ENCODE measurements around the gene ZNF444.

The ZNF444 gene

GRCh38 chr19:56123266-56123891, 17.7 kb upstream of the ZNF444 start:
- DNase-seq (ENCODE audit: low spot score), result no peak

- no peak for DNase-seq (ENCODE audit: low spot score)
Measured at GRCh38 chr19:56124578-56124977, 16.5 kb upstream of the ZNF444 start.

- DNase-seq (ENCODE audit: low spot score), result no peak
Measured at GRCh38 chr19:56125806-56126590, 15.1 kb upstream of the ZNF444 start.

- DNase-seq (ENCODE audit: low spot score), result no peak
Measured at GRCh38 chr19:56126983-56127780, 13.9 kb upstream of the ZNF444 start.

- DNase-seq (ENCODE audit: low spot score), result no peak
Measured at GRCh38 chr19:56130006-56130405, 11.1 kb upstream of the ZNF444 start.

- no peak for DNase-seq (ENCODE audit: low spot score)
Measured at GRCh38 chr19:56131651-56132050, 9.4 kb upstream of the ZNF444 start.

- no peak for DNase-seq (ENCODE audit: low spot score)
Measured at GRCh38 chr19:56132316-56132822, 8.7 kb upstream of the ZNF444 start.

GRCh38 chr19:56133858-56134653, 7.0 kb upstream of the ZNF444 start:
- DNase-seq (ENCODE audit: low spot score), result no peak

- no peak for DNase-seq (ENCODE audit: low spot score)
Measured at GRCh38 chr19:56134654-56134921, 6.5 kb upstream of the ZNF444 start.

GRCh38 chr19:56136362-56136761, 4.7 kb upstream of the ZNF444 start:
- DNase-seq (ENCODE audit: low spot score), result no peak

GRCh38 chr19:56137405-56137804, 3.7 kb upstream of the ZNF444 start:
- DNase-seq (ENCODE audit: low spot score), result no peak

- DNase-seq (ENCODE audit: low spot score), result no peak
Measured at GRCh38 chr19:56138069-56138468, 3.0 kb upstream of the ZNF444 start.

GRCh38 chr19:56139847-56140582, 1.1 kb upstream of the ZNF444 start:
- no peak for DNase-seq (ENCODE audit: low spot score)

- no peak for DNase-seq (ENCODE audit: low spot score)
Measured at GRCh38 chr19:56141417-56141993, 418 bp downstream of the ZNF444 start.

GRCh38 chr19:56142087-56142787, 1.1 kb downstream of the ZNF444 start:
- DNase-seq (ENCODE audit: low spot score), result no peak

- no peak for DNase-seq (ENCODE audit: low spot score)
Measured at GRCh38 chr19:56142897-56143434, 1.9 kb downstream of the ZNF444 start.

GRCh38 chr19:56144376-56144775, 3.3 kb downstream of the ZNF444 start:
- DNase-seq (ENCODE audit: low spot score), result no peak

- no peak for DNase-seq (ENCODE audit: low spot score)
Measured at GRCh38 chr19:56144831-56145230, 3.7 kb downstream of the ZNF444 start.

GRCh38 chr19:56145698-56146097, 4.6 kb downstream of the ZNF444 start:
- DNase-seq (ENCODE audit: low spot score), result no peak

- DNase-seq (ENCODE audit: low spot score), result no peak
Measured at GRCh38 chr19:56146904-56147303, 5.8 kb downstream of the ZNF444 start.
